ENCODE results near the gene RPL10. TPM values are rescaled to one million over a fixed set of nuclear protein-coding genes. Genes with fewer than 3 reads are reported as not detected.

Gene RPL10
- 1,000 to 10,000 TPM; 1,992 to 4,644 (median 2,626) TPM for total RNA-seq

DNA sequence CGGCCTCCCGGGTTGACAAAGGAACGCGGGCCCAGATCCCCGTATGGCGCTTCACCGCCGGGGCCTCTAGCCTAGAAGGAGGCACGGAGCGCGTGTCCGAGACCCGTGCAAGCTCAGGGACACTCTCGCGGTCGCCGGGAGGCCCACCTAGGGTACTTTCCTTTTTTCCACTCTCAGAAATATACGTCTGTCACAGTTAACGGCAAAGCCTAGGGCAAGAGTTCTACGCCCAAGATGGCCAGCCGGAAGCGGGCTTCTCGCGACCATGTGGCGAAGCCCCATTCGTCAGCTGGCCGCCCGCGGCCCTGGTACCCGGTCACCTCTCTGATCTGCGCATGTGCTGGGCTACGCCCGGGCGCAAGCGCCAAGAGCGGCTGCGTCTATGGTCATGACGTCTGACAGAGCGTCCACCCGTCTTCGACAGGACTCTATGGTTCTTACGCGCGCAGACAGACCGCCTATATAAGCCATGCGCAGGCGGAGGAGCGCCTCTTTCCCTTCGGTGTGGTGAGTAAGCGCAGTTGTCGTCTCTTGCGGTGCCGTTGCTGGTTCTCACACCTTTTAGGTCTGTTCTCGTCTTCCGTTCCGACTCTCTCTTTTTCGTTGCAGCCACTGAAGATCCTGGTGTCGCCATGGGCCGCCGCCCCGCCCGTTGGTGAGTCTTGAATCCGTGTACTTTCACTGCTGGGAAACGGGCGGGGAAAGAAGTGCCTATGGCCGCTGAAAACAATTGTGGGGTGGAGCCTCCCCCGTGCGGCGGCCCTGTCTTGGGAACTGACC is at the start of gene RPL10:
Gene RPL10 (plus strand): TSS at position 490 of the 780 bp plus-strand sequence. CDS start 143 bp downstream, at position 633.
- peaks cover 0 to 12% (median 0%) of the 10 kb centered on the region in 4 donors for H3K4me1 ChIP-seq
- no peaks in the 10 kb centered on the region for H3K9me3 ChIP-seq
- H3K27me3 ChIP-seq = no peaks in the 10 kb centered on the region
- TF ChIP-seq POLR2A (IDR thresholded peaks at IDR 0.05) = peak; percentile 93 to 94
- TF ChIP-seq, protein P1, sequence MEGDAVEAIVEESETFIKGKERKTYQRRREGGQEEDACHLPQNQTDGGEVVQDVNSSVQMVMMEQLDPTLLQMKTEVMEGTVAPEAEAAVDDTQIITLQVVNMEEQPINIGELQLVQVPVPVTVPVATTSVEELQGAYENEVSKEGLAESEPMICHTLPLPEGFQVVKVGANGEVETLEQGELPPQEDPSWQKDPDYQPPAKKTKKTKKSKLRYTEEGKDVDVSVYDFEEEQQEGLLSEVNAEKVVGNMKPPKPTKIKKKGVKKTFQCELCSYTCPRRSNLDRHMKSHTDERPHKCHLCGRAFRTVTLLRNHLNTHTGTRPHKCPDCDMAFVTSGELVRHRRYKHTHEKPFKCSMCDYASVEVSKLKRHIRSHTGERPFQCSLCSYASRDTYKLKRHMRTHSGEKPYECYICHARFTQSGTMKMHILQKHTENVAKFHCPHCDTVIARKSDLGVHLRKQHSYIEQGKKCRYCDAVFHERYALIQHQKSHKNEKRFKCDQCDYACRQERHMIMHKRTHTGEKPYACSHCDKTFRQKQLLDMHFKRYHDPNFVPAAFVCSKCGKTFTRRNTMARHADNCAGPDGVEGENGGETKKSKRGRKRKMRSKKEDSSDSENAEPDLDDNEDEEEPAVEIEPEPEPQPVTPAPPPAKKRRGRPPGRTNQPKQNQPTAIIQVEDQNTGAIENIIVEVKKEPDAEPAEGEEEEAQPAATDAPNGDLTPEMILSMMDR (IDR thresholded peaks at IDR 0.05) = no peak
- DNase-seq = peak; percentile 86 to 97 (median 91)
- peak within 1 kb of the TSS; percentile 44 to 74 (median 64) for H3K4me3 ChIP-seq
- H3K27ac ChIP-seq = peak within 1 kb of the TSS; percentile 92 to 99 (median 98)
- peaks cover 0 to 21% (median 0%) of the 10 kb centered on the region in 3 donors for H3K36me3 ChIP-seq

- Histone ChIP-seq H3K4me1 (peaks cover 0 to 4% (median 0%) of the 10 kb centered on the region in 4 donors), H3K36me3 (peaks cover 0 to 33% (median 0%) of the 10 kb centered on the region in 3 donors), H3K27ac (peak overlapping the region in 1 of 4 donors; percentile 42), H3K9me3 (no peaks in the 10 kb centered on the region), H3K4me3 (no peak overlapping the region), H3K27me3 (no peaks in the 10 kb centered on the region)
- TF ChIP-seq POLR2A (IDR thresholded peaks at IDR 0.05) = no peak
- TF ChIP-seq, protein P1 (IDR thresholded peaks at IDR 0.05) = no peak
- DNase-seq = no peak
These were observed 49.4 kb upstream of the RPL10 start for GRCh38 chrX:154348646-154349358.

DNA sequence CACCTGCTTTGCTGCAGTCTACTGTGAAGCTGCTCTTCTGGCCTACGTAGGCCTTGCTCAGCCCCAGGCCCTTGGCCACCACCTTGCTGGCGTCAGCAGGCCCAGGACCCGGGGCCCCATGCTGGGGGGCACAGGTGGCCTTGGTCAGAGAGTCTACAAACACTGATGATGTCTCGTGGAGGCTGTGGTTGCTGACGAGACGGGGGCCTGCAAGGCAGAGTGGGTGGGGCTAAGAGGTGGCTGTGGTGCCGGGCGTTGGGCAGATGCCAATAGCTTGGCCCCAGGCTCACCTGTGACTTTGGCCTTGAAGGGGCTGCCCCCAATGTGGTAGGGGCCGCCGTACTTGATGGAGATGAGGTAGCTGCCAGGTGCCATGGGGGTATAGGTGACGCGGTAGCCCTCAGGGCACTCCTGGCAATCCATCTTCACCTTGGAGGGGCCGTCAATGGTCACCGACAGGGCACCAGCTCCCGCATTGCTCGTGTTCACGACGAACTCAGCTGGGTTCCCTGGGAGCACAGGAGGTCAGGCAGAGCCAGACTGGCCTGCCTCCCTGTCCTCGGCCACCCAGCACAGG is 48.7 kb upstream of the RPL10 start:
- TF ChIP-seq, protein P1 (IDR thresholded peaks at IDR 0.05) = no peak
- no peak for TF ChIP-seq POLR2A (IDR thresholded peaks at IDR 0.05)
- no peaks in the 10 kb centered on the region for H3K9me3 ChIP-seq
- H3K4me1 ChIP-seq = peaks cover 0 to 4% (median 0%) of the 10 kb centered on the region in 4 donors
- no peak for DNase-seq
- peaks cover 0 to 40% (median 0%) of the 10 kb centered on the region in 3 donors for H3K36me3 ChIP-seq
- no peaks in the 10 kb centered on the region for H3K27me3 ChIP-seq
- peak overlapping the region in 1 of 4 donors; percentile 42 for H3K27ac ChIP-seq
- H3K4me3 ChIP-seq = no peak overlapping the region

DNA sequence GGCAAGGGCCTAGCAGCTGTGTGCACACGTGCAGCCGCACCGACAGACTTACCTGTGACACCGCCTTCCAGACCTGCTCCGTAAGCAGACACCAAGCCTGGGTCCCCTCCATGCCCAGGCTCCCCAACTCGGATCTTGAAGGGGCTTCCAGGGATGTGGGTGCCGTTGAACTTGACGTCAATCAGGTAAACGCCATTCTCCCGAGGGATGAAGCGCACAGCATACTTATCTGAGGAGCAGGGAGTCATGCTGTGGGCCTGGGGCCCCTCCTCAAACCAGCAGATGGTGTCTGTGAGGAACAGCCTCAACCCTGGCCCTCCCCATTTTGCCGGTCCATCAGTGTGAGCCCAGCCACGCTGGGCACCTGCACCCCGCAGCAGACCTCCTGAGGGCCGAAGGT is 48.2 kb upstream of the RPL10 start:
- no peaks in the 10 kb centered on the region for H3K9me3 ChIP-seq
- no peak for DNase-seq
- no peak overlapping the region for H3K4me3 ChIP-seq
- H3K36me3 ChIP-seq = peaks cover 0 to 42% (median 0%) of the 10 kb centered on the region in 3 donors
- H3K27me3 ChIP-seq = no peaks in the 10 kb centered on the region
- peaks cover 0 to 4% (median 0%) of the 10 kb centered on the region in 4 donors for H3K4me1 ChIP-seq
- peak overlapping the region in 1 of 4 donors; percentile 75 for H3K27ac ChIP-seq
- TF ChIP-seq POLR2A (IDR thresholded peaks at IDR 0.05) = no peak
- TF ChIP-seq, protein P1 (IDR thresholded peaks at IDR 0.05) = no peak

- DNase-seq = no peak
- peaks cover 0 to 42% (median 0%) of the 10 kb centered on the region in 3 donors for H3K36me3 ChIP-seq
- peak overlapping the region in 2 of 4 donors; percentile 4 to 75 for H3K27ac ChIP-seq
- H3K27me3 ChIP-seq = no peaks in the 10 kb centered on the region
- H3K9me3 ChIP-seq = no peaks in the 10 kb centered on the region
- H3K4me3 ChIP-seq = no peak overlapping the region
- TF ChIP-seq POLR2A (IDR thresholded peaks at IDR 0.05) = no peak
- TF ChIP-seq, protein P1 (IDR thresholded peaks at IDR 0.05) = peak in 3 of 6 experiments; percentile 23 to 42 (median 37)
- H3K4me1 ChIP-seq = peaks cover 0 to 4% (median 0%) of the 10 kb centered on the region in 4 donors
These were observed 47.6 kb upstream of the RPL10 start for GRCh38 chrX:154350429-154351182.
